WERI-Rb-1 (cell line): Measurements from ENCODE around the gene STAB2.

ENCODE experiments used
- DNase-seq: peaks from one replicate; pipeline ENCODE4 v3.0.0-alpha.2; 2020
- H3K27ac ChIP-seq: fragments of 250-450 bp; sonication (Bioruptor Pico); 2 replicates; pipeline ENCODE4 v1.5.1; 2020; ENCODE audit warnings: mild to moderate bottlenecking, moderate library complexity
- H3K27me3 ChIP-seq: fragments of 250-450 bp; sonication (Bioruptor Pico); 2 replicates; pipeline ENCODE4 v1.5.1; 2021; ENCODE audit warnings: mild to moderate bottlenecking, low read depth, moderate library complexity; ENCODE audit not compliant: insufficient read depth, severe bottlenecking
- H3K36me3 ChIP-seq: fragments of 250-450 bp; sonication (Bioruptor Pico); 2 replicates; pipeline ENCODE4 v1.5.1; 2020; ENCODE audit warnings: mild to moderate bottlenecking, moderate library complexity
- H3K4me3 ChIP-seq: 2 replicates; pipeline ENCODE4 v1.5.1; 2011; ENCODE audit warnings: low read depth, mild to moderate bottlenecking, control low read depth, low read length
- H3K9me3 ChIP-seq: fragments of 250-450 bp; sonication (Bioruptor Pico); 2 replicates; pipeline ENCODE4 v1.5.1; 2021; ENCODE audit warnings: mild to moderate bottlenecking, moderate library complexity; ENCODE audit not compliant: severe bottlenecking
- CTCF ChIP-seq: IDR thresholded peaks from 2 replicates; pipeline ENCODE4 v1.5.1; 2011; ENCODE audit warnings: low read depth, mild to moderate bottlenecking, control low read depth, inconsistent platforms, low read length

Gene STAB2

DNA sequence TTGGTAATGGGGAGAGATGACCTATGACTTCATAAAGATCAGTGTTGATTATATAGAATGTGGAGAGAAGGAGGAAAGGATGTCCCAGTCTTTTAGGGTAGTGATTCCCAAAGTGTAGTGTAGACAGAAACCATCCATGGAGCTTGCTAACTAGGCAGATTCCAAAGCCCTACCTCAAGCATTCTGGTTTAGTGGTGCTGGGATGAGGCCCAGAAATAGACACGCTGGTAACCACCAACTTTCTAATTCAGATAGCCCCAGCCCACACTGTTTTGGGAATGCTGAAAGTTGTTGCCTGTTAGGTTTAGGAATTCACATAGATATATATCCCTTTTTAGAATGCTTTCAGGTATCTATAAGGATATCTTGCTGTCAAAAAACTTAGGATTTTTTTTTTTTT lies 69.2 kb downstream of the STAB2 start:
- no peak overlapping the region for H3K27ac ChIP-seq
- no peaks in the 10 kb centered on the region for H3K36me3 ChIP-seq
- H3K4me3 ChIP-seq = no peak overlapping the region
- H3K27me3 ChIP-seq = no peaks in the 10 kb centered on the region
- no peak for DNase-seq
- TF ChIP-seq CTCF = no peak
- H3K9me3 ChIP-seq = no peaks in the 10 kb centered on the region

GRCh38 chr12:103657331-103657730 lies 70.3 kb downstream of the STAB2 start:
- no peak for DNase-seq
- H3K27ac ChIP-seq = no peak overlapping the region
- no peak overlapping the region for H3K4me3 ChIP-seq
- TF ChIP-seq CTCF = no peak
- H3K36me3 ChIP-seq = no peaks in the 10 kb centered on the region
- no peaks in the 10 kb centered on the region for H3K9me3 ChIP-seq
- no peaks in the 10 kb centered on the region for H3K27me3 ChIP-seq

DNA sequence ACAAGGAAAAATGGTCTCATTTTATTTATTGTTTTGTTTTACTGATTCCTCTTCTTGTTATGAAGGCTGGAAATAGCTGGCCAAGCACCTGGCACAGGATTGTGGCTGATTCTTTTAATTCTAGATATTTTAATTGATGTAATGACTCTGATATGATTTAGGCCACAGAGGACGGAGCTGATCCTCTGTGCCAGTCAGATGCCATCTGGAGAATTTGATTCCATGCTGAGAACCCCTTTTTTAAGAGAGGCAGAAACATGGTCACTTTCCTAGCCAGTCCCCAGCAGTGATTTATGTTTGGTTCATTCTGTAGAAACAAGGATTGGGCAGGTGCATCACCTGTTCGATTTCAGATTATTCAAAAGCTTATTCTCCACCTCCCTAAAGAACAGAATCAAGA lies 77.6 kb downstream of the STAB2 start:
- H3K27ac ChIP-seq = no peak overlapping the region
- no peaks in the 10 kb centered on the region for H3K9me3 ChIP-seq
- H3K27me3 ChIP-seq = no peaks in the 10 kb centered on the region
- no peak for TF ChIP-seq CTCF
- no peaks in the 10 kb centered on the region for H3K36me3 ChIP-seq
- no peak overlapping the region for H3K4me3 ChIP-seq
- DNase-seq = no peak

GRCh38 chr12:103665971-103666370 lies 78.9 kb downstream of the STAB2 start:
- no peak overlapping the region for H3K4me3 ChIP-seq
- H3K36me3 ChIP-seq = no peaks in the 10 kb centered on the region
- DNase-seq = no peak
- no peaks in the 10 kb centered on the region for H3K27me3 ChIP-seq
- TF ChIP-seq CTCF = no peak
- no peaks in the 10 kb centered on the region for H3K9me3 ChIP-seq
- H3K27ac ChIP-seq = no peak overlapping the region

GRCh38 chr12:103667125-103667524 lies 80.1 kb downstream of the STAB2 start:
- no peak for DNase-seq

More at GRCh38 chr12:103667125-103667524, 80.1 kb downstream of the STAB2 start:
- Histone ChIP-seq H3K36me3 (no peaks in the 10 kb centered on the region), H3K27me3 (no peaks in the 10 kb centered on the region), H3K9me3 (no peaks in the 10 kb centered on the region), H3K4me3 (no peak overlapping the region), H3K27ac (no peak overlapping the region)
- no peak for TF ChIP-seq CTCF
